Subcutaneous adipose tissue (tissue), 4 donors: ENCODE data around the gene MUSK. TPM values are rescaled to one million over a fixed set of nuclear protein-coding genes. Genes with fewer than 3 reads are reported as not detected.

Experiments used
- total RNA-seq, 4 donors: library from RNA; depleted of rRNA; stranded (reverse); fragments of >200 nt; gene quantifications; one replicate each; pipeline ENCODE4 v1.1.0, GENCODE V29; 2016
- TF ChIP-seq, protein P1 (sequence below): fragments of 450-650 bp; IDR thresholded peaks from one replicate; pipeline ENCODE4 v1.5.1; 2016; ENCODE audit warnings: low read depth, mild to moderate bottlenecking, control low read depth, antibody characterized with exemption, moderate library complexity

Gene MUSK
- total RNA-seq, 4 donors from 2014 or later, result 0.22 TPM; not detected in 3

DNA sequence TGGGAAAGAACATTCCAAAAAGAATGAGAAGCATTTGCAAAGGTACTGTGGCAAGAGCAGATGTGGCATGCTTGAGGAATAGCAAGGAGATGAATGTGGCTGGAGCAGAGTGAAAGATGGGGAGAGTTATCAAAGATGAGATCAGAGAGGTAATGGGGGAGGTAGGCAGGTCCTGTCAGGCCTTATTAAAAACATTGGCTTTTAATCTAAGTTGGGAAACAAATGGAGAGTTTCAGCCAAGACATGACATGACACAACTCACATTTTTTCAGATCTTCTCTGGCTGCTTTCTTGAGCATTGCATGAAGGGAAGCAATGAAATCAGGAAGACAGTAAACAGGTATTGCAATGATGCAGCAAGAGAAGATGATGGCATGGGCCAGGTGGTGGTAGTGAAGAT, 120.3 kb downstream of the MUSK start:
- TF ChIP-seq, protein P1, sequence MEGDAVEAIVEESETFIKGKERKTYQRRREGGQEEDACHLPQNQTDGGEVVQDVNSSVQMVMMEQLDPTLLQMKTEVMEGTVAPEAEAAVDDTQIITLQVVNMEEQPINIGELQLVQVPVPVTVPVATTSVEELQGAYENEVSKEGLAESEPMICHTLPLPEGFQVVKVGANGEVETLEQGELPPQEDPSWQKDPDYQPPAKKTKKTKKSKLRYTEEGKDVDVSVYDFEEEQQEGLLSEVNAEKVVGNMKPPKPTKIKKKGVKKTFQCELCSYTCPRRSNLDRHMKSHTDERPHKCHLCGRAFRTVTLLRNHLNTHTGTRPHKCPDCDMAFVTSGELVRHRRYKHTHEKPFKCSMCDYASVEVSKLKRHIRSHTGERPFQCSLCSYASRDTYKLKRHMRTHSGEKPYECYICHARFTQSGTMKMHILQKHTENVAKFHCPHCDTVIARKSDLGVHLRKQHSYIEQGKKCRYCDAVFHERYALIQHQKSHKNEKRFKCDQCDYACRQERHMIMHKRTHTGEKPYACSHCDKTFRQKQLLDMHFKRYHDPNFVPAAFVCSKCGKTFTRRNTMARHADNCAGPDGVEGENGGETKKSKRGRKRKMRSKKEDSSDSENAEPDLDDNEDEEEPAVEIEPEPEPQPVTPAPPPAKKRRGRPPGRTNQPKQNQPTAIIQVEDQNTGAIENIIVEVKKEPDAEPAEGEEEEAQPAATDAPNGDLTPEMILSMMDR, result no peak

DNA sequence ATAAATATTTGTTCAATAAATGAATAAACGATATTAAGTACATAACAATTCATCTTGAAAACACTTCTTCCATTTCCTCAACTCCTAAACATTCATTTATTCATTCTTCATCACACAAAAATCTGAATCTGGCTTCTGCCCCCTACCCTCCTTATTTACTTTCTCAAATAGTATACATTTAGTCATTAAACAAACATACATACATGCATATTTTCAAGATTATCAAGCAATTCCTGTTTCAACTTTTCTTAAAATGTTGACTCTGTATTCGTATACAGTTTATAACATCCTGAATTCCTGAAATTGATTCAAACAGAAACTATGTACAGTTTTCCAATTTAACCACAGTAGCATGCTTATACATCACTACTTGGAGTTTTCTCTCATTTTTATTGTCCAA, 129.0 kb downstream of the MUSK start:
- TF ChIP-seq, protein P1, result no peak

DNA sequence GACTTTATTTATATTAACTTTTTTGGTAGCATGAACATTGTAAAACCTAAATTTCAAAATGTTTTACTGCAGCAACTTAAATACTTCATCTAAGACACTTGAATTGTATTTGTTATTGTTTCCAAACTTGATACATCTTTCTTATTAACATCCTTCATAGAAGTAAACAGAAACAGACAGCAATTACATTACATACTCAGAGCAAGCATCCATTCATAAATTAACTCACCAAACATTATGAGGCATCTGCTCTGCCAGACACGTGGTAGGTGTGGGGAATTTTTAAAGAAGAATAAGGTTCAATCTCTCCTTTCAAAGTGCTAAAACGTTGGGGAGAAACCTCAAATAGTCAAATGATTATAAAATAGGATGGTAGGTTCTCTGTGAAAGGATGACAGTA, 130.8 kb downstream of the MUSK start:
- TF ChIP-seq, protein P1, result no peak

DNA sequence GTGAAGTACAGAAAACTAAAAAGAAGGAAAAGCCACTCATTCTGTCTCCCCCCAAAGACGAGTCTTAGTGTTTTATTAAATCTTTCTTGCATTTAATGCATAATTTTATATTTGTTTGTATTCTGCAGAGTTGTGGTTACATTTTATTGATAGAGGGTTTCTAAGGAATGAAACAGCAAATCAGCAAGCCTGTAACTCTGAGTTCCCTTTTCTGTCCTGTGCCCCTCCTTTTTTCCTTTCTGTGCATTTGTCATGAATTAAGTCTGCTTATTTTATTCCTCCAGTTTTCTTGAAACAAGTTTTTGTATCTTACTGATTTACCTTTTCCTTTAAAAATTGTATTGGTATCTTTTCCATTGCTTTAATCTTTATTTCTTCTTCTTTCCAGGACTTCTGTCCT, 132.8 kb downstream of the MUSK start:
- TF ChIP-seq, protein P1, result no peak

DNA sequence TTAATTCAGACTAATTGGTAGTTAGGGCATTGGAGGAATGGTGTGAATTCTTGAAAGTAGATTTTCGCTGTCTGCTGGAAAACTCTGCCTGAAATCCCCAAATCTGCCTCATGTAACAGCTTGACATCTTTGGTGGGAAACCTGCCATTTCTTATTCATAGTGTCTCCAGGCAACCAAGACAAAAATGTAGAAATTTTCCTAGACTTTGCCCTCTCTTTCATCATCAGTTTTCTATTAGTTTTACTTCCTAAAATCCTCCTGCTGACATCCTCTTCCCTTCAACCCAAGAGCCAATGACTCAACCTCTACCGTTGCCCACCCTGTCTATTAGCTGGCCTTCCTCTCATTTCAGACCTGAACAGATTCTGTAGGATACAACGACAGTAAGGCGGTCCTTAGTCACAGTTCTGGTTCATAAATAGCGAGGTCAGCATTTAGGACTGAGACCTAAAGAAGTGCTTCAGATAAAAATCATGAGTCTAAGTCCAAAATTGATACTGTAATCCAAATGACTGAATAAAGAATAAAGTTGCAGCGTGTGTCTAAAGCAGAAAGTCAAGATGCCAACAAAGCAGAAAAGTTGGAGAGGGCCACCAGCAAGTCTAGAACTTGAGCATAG, 133.9 kb downstream of the MUSK start:
- TF ChIP-seq, protein P1, result no peak

DNA sequence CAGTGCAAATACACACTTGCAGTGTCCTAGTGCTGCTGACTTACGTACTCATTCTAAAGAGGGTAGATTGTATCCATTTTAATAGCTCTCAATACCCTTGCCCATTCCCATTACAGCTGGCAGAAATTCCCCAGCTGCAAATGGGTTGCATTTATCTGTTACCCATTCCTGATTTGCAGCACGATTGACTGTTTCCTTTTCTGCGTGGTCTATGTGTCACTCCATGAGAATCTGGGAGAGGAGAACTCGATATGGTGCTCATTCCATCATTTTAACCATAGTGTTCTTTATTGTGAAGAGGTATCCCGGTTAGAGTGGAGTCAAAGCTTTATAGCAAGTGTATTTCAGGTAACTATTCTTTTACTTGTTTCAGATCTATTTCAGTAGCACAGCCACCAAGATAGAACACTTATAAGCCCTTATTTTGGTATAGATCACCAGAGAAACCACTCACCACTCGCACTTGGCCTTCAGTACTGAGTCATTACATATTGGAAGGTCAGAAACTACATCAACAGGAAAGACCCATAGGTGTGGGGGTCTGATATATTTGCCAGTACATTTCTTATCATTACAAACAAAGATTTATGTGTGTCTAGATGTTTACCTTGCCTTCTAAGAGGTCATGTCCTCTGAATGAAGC, 139.5 kb downstream of the MUSK start:
- TF ChIP-seq, protein P1, result no peak

DNA sequence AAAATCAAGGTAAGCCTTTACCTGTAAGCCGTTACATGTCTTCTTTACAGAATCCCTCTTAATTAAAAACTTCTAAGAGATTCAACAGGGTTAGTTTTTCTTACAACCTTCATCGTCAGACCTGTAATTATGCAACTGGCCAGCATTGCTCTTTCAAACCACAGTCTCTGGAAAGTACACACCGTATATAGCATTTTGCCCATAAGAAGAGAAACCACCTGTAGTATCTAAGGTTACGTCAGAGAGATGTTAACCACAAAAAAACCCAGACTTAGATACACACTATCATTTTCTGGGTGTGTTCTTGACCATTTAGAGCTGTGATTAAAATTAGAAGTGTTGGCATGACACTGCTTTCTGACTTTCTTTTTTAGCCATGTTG, 140.0 kb downstream of the MUSK start:
- TF ChIP-seq, protein P1, result no peak
